ENCODE results near the gene TMEM248. TPM values are rescaled to one million over a fixed set of nuclear protein-coding genes. Genes with fewer than 3 reads are reported as not detected.

The TMEM248 gene
- total RNA-seq, 2 donors from 2014 or later = 77.9 to 79.8 TPM

GRCh38 chr7:66927348-66927948 lies 6.4 kb downstream of the TMEM248 start:
- Histone ChIP-seq H3K9ac (ENCODE audit: extremely low read depth, low read length, poor library complexity, severe bottlenecking) (no peak overlapping the region), H3K27ac (ENCODE audit: low read depth, low read length) (no peak overlapping the region), H3K36me3 (ENCODE audit: control insufficient read depth, insufficient read depth, low read length) (peaks cover 32% of the 10 kb centered on the region), H3K4me3 (ENCODE audit: low read length) (no peak overlapping the region), H3K9me3 (ENCODE audit: control insufficient read depth, low read length) (no peaks in the 10 kb centered on the region), H3K27me3 (ENCODE audit: control insufficient read depth, insufficient read depth, low read length, poor library complexity, severe bottlenecking) (no peaks in the 10 kb centered on the region), H3K4me1 (ENCODE audit: control insufficient read depth, insufficient read depth, low read length) (no peaks in the 10 kb centered on the region)
- DNase-seq = no peak
- Mint-ChIP-seq H3K36me3 (ENCODE audit: low read depth) (peaks cover 36% of the 10 kb centered on the region), H3K4me1 (peaks cover 8% of the 10 kb centered on the region), H3K9me3 (no peaks in the 10 kb centered on the region), H3K27ac (no peak overlapping the region), H3K4me3 (no peak overlapping the region), H3K27me3 (ENCODE audit: insufficient read depth) (no peaks in the 10 kb centered on the region)
- WGBS, 2 experiments (ENCODE audit: insufficient coverage in 1 of 2, insufficient read length in 1 of 2) = 94 to 95% methylated on average over 6 to 7 of the region's 7 CpGs
- no peak for TF ChIP-seq CTCF (conservative IDR thresholded peaks at IDR 0.05)

- no peak overlapping the region for H3K4me3 ChIP-seq (ENCODE audit: low read length)
- Mint-ChIP-seq H3K27me3 (ENCODE audit: insufficient read depth) (no peaks in the 10 kb centered on the region), H3K9me3 (no peaks in the 10 kb centered on the region), H3K4me3 (no peak overlapping the region), H3K36me3 (ENCODE audit: low read depth) (peaks cover 31% of the 10 kb centered on the region), H3K27ac (no peak overlapping the region), H3K4me1 (peaks cover 8% of the 10 kb centered on the region)
- H3K9me3 ChIP-seq (ENCODE audit: control insufficient read depth, low read length) = no peaks in the 10 kb centered on the region
- peaks cover 30% of the 10 kb centered on the region for H3K36me3 ChIP-seq (ENCODE audit: control insufficient read depth, insufficient read depth, low read length)
- no peaks in the 10 kb centered on the region for H3K4me1 ChIP-seq (ENCODE audit: control insufficient read depth, insufficient read depth, low read length)
- no peak for TF ChIP-seq CTCF (conservative IDR thresholded peaks at IDR 0.05)
- H3K27ac ChIP-seq (ENCODE audit: low read depth, low read length) = no peak overlapping the region
- no peak for DNase-seq
- 94 to 98% methylated on average over 4 of the region's 4 CpGs for WGBS, 2 experiments (ENCODE audit: insufficient coverage in 1 of 2, insufficient read length in 1 of 2)
- H3K27me3 ChIP-seq (ENCODE audit: control insufficient read depth, insufficient read depth, low read length, poor library complexity, severe bottlenecking) = no peaks in the 10 kb centered on the region
- no peak overlapping the region for H3K9ac ChIP-seq (ENCODE audit: extremely low read depth, low read length, poor library complexity, severe bottlenecking)
Observed at GRCh38 chr7:66928388-66928787, 7.4 kb downstream of the TMEM248 start.

GRCh38 chr7:66929165-66929564 lies 8.1 kb downstream of the TMEM248 start:
- Mint-ChIP-seq H3K36me3 (ENCODE audit: low read depth) (peaks cover 27% of the 10 kb centered on the region), H3K9me3 (no peaks in the 10 kb centered on the region), H3K4me1 (peaks cover 9% of the 10 kb centered on the region), H3K27me3 (ENCODE audit: insufficient read depth) (no peaks in the 10 kb centered on the region), H3K27ac (no peak overlapping the region), H3K4me3 (no peak overlapping the region)
- Histone ChIP-seq H3K9me3 (ENCODE audit: control insufficient read depth, low read length) (no peaks in the 10 kb centered on the region), H3K27me3 (ENCODE audit: control insufficient read depth, insufficient read depth, low read length, poor library complexity, severe bottlenecking) (no peaks in the 10 kb centered on the region), H3K36me3 (ENCODE audit: control insufficient read depth, insufficient read depth, low read length) (peaks cover 24% of the 10 kb centered on the region), H3K4me3 (ENCODE audit: low read length) (no peak overlapping the region), H3K9ac (ENCODE audit: extremely low read depth, low read length, poor library complexity, severe bottlenecking) (no peak overlapping the region), H3K27ac (ENCODE audit: low read depth, low read length) (no peak overlapping the region), H3K4me1 (ENCODE audit: control insufficient read depth, insufficient read depth, low read length) (no peaks in the 10 kb centered on the region)
- no peak for TF ChIP-seq CTCF (conservative IDR thresholded peaks at IDR 0.05)
- 92 to 95% methylated on average over 8 of the region's 8 CpGs for WGBS, 2 experiments (ENCODE audit: insufficient coverage in 1 of 2, insufficient read length in 1 of 2)
- no peak for DNase-seq
